ENCODE results near the gene THBS2. TPM values are rescaled to one million over a fixed set of nuclear protein-coding genes. Genes with fewer than 3 reads are reported as not detected.

The THBS2 gene
- total and polyA plus RNA-seq, 2 donors (not counting 1 experiment from before 2014, with no cell fraction given), result 86.5 to 269 TPM

GRCh38 chr6:169174516-169175359 lies 78.9 kb downstream of the THBS2 start:
- Histone ChIP-seq H3K27me3 (ENCODE audit: control insufficient read depth, insufficient read depth, low read length) (no peaks in the 10 kb centered on the region), H3K27ac (ENCODE audit: insufficient read depth, low read length) (no peak overlapping the region), H3K9ac (ENCODE audit: insufficient read depth, low read length) (no peak overlapping the region), H2AFZ (ENCODE audit: low read length) (no peak overlapping the region), H3K4me3 (replicated peaks in 1 of 4; ENCODE audit: control extremely low read depth in 1 of 4, insufficient read depth in 1 of 4, low read depth in 3 of 4, low read length in 4 of 4) (no peak overlapping the region), H3K36me3 (ENCODE audit: control insufficient read depth, insufficient read depth, low read length) (no peaks in the 10 kb centered on the region), H3K9me3 (ENCODE audit: control insufficient read depth, insufficient read depth, low read depth, low read length) (no peaks in the 10 kb centered on the region), H3K79me2 (ENCODE audit: control insufficient read depth, insufficient read depth, low read length) (no peaks in the 10 kb centered on the region), H3K4me2 (ENCODE audit: extremely low read depth, insufficient read depth, low read length) (no peak overlapping the region), H4K20me1 (ENCODE audit: control insufficient read depth, extremely low read depth, insufficient read depth, low read length) (no peaks in the 10 kb centered on the region), H3K4me1 (ENCODE audit: control insufficient read depth, extremely low read depth, insufficient read depth, low read length) (peaks cover 3% of the 10 kb centered on the region)
- TF ChIP-seq EZH2 (IDR thresholded peaks at IDR 0.05; ENCODE audit: low read length, missing control alignments) (no peak), CTCF (conservative IDR thresholded peaks at IDR 0.05 in 1 of 2, IDR thresholded peaks at IDR 0.05 in 1 of 2; ENCODE audit: low read depth in 1 of 2, low read length in 2 of 2) (no peak)
- no peak for DNase-seq (ENCODE audit: low read depth in 2 of 2)

- TF ChIP-seq CTCF (conservative IDR thresholded peaks at IDR 0.05 in 1 of 2, IDR thresholded peaks at IDR 0.05 in 1 of 2; ENCODE audit: low read depth in 1 of 2, low read length in 2 of 2), result no peak
- no peak for TF ChIP-seq EZH2 (IDR thresholded peaks at IDR 0.05; ENCODE audit: low read length, missing control alignments)
- peak in 1 of 2 donors; percentile 66 for DNase-seq (ENCODE audit: low read depth in 2 of 2)
Observed at GRCh38 chr6:169173532-169174268, 79.9 kb downstream of the THBS2 start.

GRCh38 chr6:169172946-169173345 lies 80.7 kb downstream of the THBS2 start:
- H2AFZ ChIP-seq (ENCODE audit: low read length), result no peak overlapping the region
- H3K4me2 ChIP-seq (ENCODE audit: extremely low read depth, insufficient read depth, low read length), result no peak overlapping the region
- no peak for TF ChIP-seq CTCF (conservative IDR thresholded peaks at IDR 0.05 in 1 of 2, IDR thresholded peaks at IDR 0.05 in 1 of 2; ENCODE audit: low read depth in 1 of 2, low read length in 2 of 2)
- TF ChIP-seq EZH2 (IDR thresholded peaks at IDR 0.05; ENCODE audit: low read length, missing control alignments), result no peak
- no peak overlapping the region for H3K4me3 ChIP-seq (replicated peaks in 1 of 4; ENCODE audit: control extremely low read depth in 1 of 4, insufficient read depth in 1 of 4, low read depth in 3 of 4, low read length in 4 of 4)
- peak overlapping the region; percentile 75 for H3K27ac ChIP-seq (ENCODE audit: insufficient read depth, low read length)
- no peaks in the 10 kb centered on the region for H4K20me1 ChIP-seq (ENCODE audit: control insufficient read depth, extremely low read depth, insufficient read depth, low read length)
- H3K36me3 ChIP-seq (ENCODE audit: control insufficient read depth, insufficient read depth, low read length), result no peaks in the 10 kb centered on the region
- peak in 1 of 2 donors; percentile 20 for DNase-seq (ENCODE audit: low read depth in 2 of 2)
- H3K27me3 ChIP-seq (ENCODE audit: control insufficient read depth, insufficient read depth, low read length), result no peaks in the 10 kb centered on the region
- no peak overlapping the region for H3K9ac ChIP-seq (ENCODE audit: insufficient read depth, low read length)
- H3K4me1 ChIP-seq (ENCODE audit: control insufficient read depth, extremely low read depth, insufficient read depth, low read length), result peaks cover 10% of the 10 kb centered on the region
- no peaks in the 10 kb centered on the region for H3K9me3 ChIP-seq (ENCODE audit: control insufficient read depth, insufficient read depth, low read depth, low read length)
- H3K79me2 ChIP-seq (ENCODE audit: control insufficient read depth, insufficient read depth, low read length), result no peaks in the 10 kb centered on the region

More at GRCh38 chr6:169173532-169174268, 79.9 kb downstream of the THBS2 start:
- Histone ChIP-seq H3K36me3 (ENCODE audit: control insufficient read depth, insufficient read depth, low read length) (no peaks in the 10 kb centered on the region), H3K4me1 (ENCODE audit: control insufficient read depth, extremely low read depth, insufficient read depth, low read length) (peaks cover 6% of the 10 kb centered on the region), H3K27ac (ENCODE audit: insufficient read depth, low read length) (no peak overlapping the region), H3K79me2 (ENCODE audit: control insufficient read depth, insufficient read depth, low read length) (no peaks in the 10 kb centered on the region), H3K4me2 (ENCODE audit: extremely low read depth, insufficient read depth, low read length) (no peak overlapping the region), H3K9me3 (ENCODE audit: control insufficient read depth, insufficient read depth, low read depth, low read length) (no peaks in the 10 kb centered on the region), H3K9ac (ENCODE audit: insufficient read depth, low read length) (no peak overlapping the region), H2AFZ (ENCODE audit: low read length) (no peak overlapping the region), H3K4me3 (replicated peaks in 1 of 4; ENCODE audit: control extremely low read depth in 1 of 4, insufficient read depth in 1 of 4, low read depth in 3 of 4, low read length in 4 of 4) (no peak overlapping the region), H4K20me1 (ENCODE audit: control insufficient read depth, extremely low read depth, insufficient read depth, low read length) (no peaks in the 10 kb centered on the region), H3K27me3 (ENCODE audit: control insufficient read depth, insufficient read depth, low read length) (no peaks in the 10 kb centered on the region)

Measured in fibroblast of lung (primary cell).